GM18867 (cell line): Measurements from ENCODE around the gene ABCA2.

ENCODE experiments used
- ATAC-seq: cut with Tn5 transposase; IDR thresholded peaks from one replicate; pipeline ENCODE4 v1.9.1; 2021; ENCODE audit warnings: mild to moderate bottlenecking, moderate library complexity; ENCODE audit not compliant: unreplicated experiment

Gene ABCA2

GRCh38 chr9:137000177-137000930 is 27.7 kb downstream of the ABCA2 start:
- ATAC-seq = peak; percentile 68

GRCh38 chr9:136997830-136998234 is 30.2 kb downstream of the ABCA2 start:
- no peak for ATAC-seq

- ATAC-seq = no peak
Observed at GRCh38 chr9:136997371-136997770, 30.7 kb downstream of the ABCA2 start.

- ATAC-seq = no peak
Observed at GRCh38 chr9:136996361-136997292, 31.4 kb downstream of the ABCA2 start, which contains the start of gene CLIC3. CLIC3 (minus strand) TSS chr9:136996568; CDS start chr9:136996543, 25 bp downstream.

- ATAC-seq = no peak
Observed at GRCh38 chr9:136995772-136996311, 32.2 kb downstream of the ABCA2 start.

GRCh38 chr9:136995362-136995761 is 32.7 kb downstream of the ABCA2 start:
- ATAC-seq = no peak

GRCh38 chr9:136994888-136995230 is 33.2 kb downstream of the ABCA2 start:
- no peak for ATAC-seq

- ATAC-seq = no peak
Observed at GRCh38 chr9:136994180-136994887, 33.7 kb downstream of the ABCA2 start.

- ATAC-seq = no peak
Observed at GRCh38 chr9:136992819-136993369, 35.1 kb downstream of the ABCA2 start.

- ATAC-seq = peak; percentile 80
Observed at GRCh38 chr9:136991993-136992818, 35.8 kb downstream of the ABCA2 start, which contains the start of gene PAXX. PAXX (plus strand) TSS chr9:136992422; CDS start chr9:136992444, 22 bp downstream.

GRCh38 chr9:136990242-136990911 is 37.7 kb downstream of the ABCA2 start:
- no peak for ATAC-seq

GRCh38 chr9:136988872-136989271 is 39.2 kb downstream of the ABCA2 start:
- ATAC-seq = no peak

GRCh38 chr9:136985853-136986252 is 42.2 kb downstream of the ABCA2 start:
- no peak for ATAC-seq

- no peak for ATAC-seq
Observed at GRCh38 chr9:136985027-136985602, 42.9 kb downstream of the ABCA2 start.

GRCh38 chr9:136984464-136985026 is 43.5 kb downstream of the ABCA2 start:
- ATAC-seq = no peak

- no peak for ATAC-seq
Observed at GRCh38 chr9:136983656-136984314, 44.3 kb downstream of the ABCA2 start.

GRCh38 chr9:136983167-136983566 is 44.9 kb downstream of the ABCA2 start:
- ATAC-seq = no peak
